Islet of Langerhans (tissue), 1 donor: ENCODE measurements around the gene ZBTB7C.
A peak's percentile ranks its signal among the peaks of the same experiment; 100 is the strongest.

ENCODE experiments used
- FAIRE-seq: peaks from one replicate; lab custom pipeline; 2011; peaks lifted over from hg19 to GRCh38; lab: Jason Lieb, UNC

Gene ZBTB7C

GRCh38 chr18:48252525-48252924 is 156.7 kb downstream of the ZBTB7C start:
- no peak for FAIRE-seq

GRCh38 chr18:48250918-48251317 is 158.3 kb downstream of the ZBTB7C start:
- FAIRE-seq = no peak

- FAIRE-seq = no peak
These were observed 158.7 kb downstream of the ZBTB7C start for GRCh38 chr18:48250362-48250907.

- no peak for FAIRE-seq
These were observed 159.3 kb downstream of the ZBTB7C start for GRCh38 chr18:48249854-48250253.

GRCh38 chr18:48244530-48244929 is 164.7 kb downstream of the ZBTB7C start:
- no peak for FAIRE-seq

GRCh38 chr18:48238636-48239035 is 170.5 kb downstream of the ZBTB7C start:
- no peak for FAIRE-seq

GRCh38 chr18:48238206-48238605 is 171.0 kb downstream of the ZBTB7C start:
- FAIRE-seq = no peak

GRCh38 chr18:48236822-48237221 is 172.4 kb downstream of the ZBTB7C start:
- no peak for FAIRE-seq

GRCh38 chr18:48230467-48231113 is 178.6 kb downstream of the ZBTB7C start:
- FAIRE-seq = no peak

GRCh38 chr18:48229552-48229981 is 179.6 kb downstream of the ZBTB7C start:
- no peak for FAIRE-seq

GRCh38 chr18:48228841-48229240 is 180.3 kb downstream of the ZBTB7C start:
- FAIRE-seq = no peak

GRCh38 chr18:48228301-48228715 is 180.9 kb downstream of the ZBTB7C start:
- no peak for FAIRE-seq

- no peak for FAIRE-seq
These were observed 182.0 kb downstream of the ZBTB7C start for GRCh38 chr18:48227206-48227605.

GRCh38 chr18:48226401-48226800 is 182.8 kb downstream of the ZBTB7C start:
- FAIRE-seq = no peak

GRCh38 chr18:48222118-48222517 is 187.1 kb downstream of the ZBTB7C start:
- peak; percentile 61 for FAIRE-seq

- FAIRE-seq = no peak
These were observed 189.2 kb downstream of the ZBTB7C start for GRCh38 chr18:48219810-48220499.

- FAIRE-seq = no peak
These were observed 190.0 kb downstream of the ZBTB7C start for GRCh38 chr18:48219037-48219809.

- FAIRE-seq = no peak
These were observed 190.7 kb downstream of the ZBTB7C start for GRCh38 chr18:48218285-48219022.

GRCh38 chr18:48217258-48218250 is 191.6 kb downstream of the ZBTB7C start:
- FAIRE-seq = no peak

- FAIRE-seq = no peak
These were observed 192.4 kb downstream of the ZBTB7C start for GRCh38 chr18:48216639-48217257.
